ENCODE measurements around the gene HMCN1. TPM values are rescaled to one million over a fixed set of nuclear protein-coding genes. Genes with fewer than 3 reads are reported as not detected.
"Not testable (repeated sequence)": the region's sequence is repeated elsewhere in the genome, so short reads cannot be mapped to it uniquely, and the experiment has no call there.

The HMCN1 gene
- polyA plus RNA-seq, 4 donors: 49.0 to 58.8 (median 51.4) TPM

DNA sequence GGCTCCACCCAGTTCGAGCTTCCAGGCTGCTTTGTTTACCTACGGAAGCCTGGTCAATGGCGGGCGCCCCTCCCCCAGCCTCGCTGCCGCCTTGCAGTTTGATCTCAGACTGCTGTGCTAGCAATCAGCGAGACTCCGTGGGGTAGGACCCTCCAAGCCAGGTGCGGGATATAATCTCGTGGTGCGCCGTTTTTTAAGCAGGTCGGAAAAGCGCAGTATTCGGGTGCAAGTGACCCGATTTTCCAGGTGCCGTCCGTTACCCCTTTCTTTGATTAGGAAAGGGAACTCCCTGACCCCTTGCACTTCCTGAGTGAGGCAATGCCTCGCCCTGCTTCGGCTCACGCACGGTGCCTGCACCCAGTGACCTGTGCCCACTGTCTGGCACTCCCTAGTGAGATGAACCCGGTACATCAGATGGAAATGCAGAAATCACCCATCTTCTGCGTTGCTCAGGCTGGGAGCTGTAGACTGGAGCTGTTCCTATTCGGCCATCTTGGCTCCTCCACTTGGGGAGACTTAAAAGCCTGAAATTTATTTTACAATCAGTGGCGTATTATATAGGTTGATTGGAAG is 158.7 kb downstream of the HMCN1 start:
- not testable (repeated sequence) for DNase-seq (ENCODE audit: low read depth in 4 of 4, low spot score in 2 of 4)

DNA sequence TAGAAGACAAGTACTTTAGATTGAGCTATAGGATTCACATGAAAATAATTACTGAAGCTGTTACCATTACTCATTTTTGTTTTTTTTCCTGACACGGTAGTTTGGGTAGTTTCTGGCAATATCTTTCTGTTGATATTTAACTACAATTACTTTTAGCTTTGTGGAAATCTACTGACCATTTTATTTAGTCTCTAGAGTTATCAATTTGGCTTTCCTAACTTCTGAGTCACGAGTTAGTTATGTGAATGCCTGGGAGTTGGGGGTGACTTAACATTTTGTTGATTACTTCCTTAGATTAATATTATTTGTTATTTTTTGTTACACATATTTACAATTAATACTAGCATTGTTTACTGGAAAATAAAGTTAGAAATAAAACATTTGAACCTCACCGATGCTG is 160.6 kb downstream of the HMCN1 start:
- no peak for DNase-seq (ENCODE audit: low read depth in 4 of 4, low spot score in 2 of 4)

DNA sequence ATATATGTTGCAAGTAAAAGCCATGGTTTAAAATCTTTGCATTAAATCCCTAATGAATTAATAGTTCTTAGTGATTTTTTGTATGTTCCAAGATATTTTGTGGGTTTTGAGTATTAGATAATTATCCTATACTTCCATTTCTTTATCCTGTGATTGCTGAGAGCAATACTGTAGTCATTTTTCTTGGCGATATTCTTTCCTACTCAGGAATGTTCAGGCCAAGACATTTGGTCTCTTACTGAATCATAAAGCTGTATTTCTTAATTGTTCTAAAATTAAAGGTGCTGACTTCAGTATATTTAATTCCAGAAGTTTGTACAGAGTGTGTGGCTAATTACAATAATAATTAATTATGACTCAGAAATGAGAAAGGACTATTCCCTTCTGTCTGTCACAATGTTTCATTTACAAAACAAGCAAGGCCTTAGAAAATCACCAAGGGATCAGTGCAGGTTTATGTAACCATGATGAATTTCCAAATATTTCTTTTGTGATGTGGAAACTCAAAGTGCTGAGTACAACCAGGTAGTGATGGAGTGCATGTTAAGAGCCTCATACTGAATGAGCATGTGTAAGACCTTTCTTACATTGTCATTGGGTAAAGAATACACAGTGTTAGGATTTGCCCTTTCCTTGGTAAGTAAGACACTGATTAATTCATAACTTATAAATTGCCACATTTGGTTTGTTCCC is 161.2 kb downstream of the HMCN1 start:
- no peak for DNase-seq (ENCODE audit: low read depth in 4 of 4, low spot score in 2 of 4)

DNA sequence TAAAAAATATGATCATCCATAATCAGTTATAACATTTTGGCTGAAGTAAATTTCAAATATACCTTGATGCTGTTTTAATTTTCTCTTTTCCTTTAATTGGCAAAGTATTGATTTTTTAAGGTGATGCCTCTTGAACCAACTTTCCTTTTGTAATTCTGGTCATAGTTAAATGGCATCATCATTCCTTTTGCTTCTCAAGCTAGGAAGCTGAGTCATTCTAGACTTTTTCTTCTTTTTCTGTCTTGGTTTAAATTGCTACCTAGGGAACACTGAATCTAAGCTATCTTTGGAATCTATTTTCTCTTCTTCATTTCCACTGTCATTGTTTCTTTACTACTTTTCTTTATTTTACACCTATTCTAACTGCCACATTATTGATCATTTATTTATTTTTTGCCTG is 162.7 kb downstream of the HMCN1 start:
- DNase-seq (ENCODE audit: low read depth in 4 of 4, low spot score in 2 of 4): no peak

DNA sequence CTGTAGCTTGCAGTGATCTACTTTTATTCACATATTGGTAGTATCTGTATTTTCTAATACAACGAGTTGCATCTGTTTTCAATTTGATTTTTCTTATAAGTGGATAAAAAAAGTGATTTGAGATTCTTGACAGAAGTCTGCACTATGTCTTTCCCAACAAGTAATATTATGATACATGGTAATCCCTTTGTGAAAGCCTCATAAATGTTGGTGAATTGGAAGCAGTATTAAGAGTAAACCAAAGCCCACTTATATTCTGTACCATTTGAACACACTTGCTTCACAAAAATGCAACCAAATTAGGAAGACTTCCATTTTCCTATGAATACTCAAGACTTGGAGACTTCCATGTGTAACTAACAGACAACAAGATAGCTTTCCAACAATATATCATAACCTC is 172.0 kb downstream of the HMCN1 start:
- no peak for DNase-seq (ENCODE audit: low read depth in 4 of 4, low spot score in 2 of 4)

DNA sequence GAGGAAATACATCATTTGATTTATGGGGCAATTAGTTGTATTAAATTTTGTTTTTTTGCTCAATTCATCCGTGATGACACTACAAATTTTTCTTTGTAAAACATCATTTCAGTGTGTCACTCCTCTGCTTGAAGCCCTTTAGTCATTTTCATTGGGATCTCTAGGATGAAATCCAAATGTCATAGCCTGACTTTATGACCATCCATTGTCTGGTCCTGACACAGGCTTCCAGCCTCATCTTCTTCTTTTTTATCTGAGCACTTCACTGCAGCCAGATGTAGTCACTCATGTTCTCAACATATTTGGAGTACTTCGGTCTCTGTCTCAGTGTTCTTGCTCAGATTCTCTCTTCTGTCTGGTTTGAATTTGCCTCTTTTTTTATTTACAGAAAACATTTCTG is 173.1 kb downstream of the HMCN1 start:
- DNase-seq (ENCODE audit: low read depth in 4 of 4, low spot score in 2 of 4): peak in 3 of 4 donors; percentile 27 to 37 (median 31)

DNA sequence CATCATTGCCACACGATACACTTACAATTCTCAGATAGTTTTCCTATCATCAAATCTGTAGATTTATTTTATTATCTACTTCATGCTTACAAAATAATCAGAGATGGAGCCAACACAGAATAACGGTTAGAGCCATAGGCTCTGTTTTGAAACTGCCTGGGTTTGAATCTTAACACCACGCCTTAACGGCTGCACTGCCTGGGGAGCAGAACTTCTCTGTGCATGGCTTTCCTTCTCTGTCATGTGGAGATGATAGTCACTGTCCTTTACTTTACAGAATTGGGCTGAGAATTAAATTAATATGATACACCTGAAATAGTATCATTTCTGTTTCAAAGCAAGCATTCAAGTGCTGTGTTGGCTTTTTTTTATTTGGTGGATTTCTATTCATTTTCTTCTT is 177.8 kb downstream of the HMCN1 start:
- no peak for DNase-seq (ENCODE audit: low read depth in 4 of 4, low spot score in 2 of 4)

DNA sequence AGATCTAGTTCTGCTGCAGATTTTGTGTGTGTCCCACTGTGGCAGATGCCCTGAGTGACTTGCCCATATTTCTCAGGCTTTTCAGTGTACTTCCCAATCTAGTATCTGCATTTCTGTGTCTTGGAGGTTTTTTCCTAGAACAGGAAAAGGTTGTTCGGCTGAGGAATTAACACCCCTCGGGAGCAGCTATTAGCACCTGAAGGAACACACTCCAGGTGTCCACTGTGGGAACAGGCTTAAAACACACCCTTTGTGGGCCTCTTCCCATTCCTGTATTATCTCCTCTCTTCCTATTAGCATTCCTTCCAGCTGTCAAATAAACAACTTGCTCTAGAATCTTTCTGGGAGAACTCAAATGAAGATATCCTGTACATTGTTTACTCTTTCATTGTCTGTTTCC is 178.3 kb downstream of the HMCN1 start:
- DNase-seq (ENCODE audit: low read depth in 4 of 4, low spot score in 2 of 4): no peak

DNA sequence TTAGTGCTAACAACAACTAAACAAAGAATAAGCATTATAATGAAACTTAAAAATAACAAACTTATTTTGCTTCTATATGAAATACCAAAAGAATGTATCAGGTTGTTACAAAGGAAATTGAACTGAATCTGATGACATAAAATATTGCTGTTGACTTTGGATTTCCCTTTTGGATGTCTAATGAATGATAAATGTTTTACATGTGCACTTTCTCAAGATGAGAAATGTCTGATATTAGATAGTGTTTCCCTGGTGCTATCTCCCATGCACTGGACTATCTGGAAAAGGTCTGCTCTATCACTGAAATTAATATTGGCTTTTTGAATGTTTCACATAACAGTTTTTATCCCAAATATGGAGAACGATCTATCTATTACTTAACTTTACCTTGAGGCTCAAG is 179.9 kb downstream of the HMCN1 start:
- DNase-seq (ENCODE audit: low read depth in 4 of 4, low spot score in 2 of 4): no peak

DNA sequence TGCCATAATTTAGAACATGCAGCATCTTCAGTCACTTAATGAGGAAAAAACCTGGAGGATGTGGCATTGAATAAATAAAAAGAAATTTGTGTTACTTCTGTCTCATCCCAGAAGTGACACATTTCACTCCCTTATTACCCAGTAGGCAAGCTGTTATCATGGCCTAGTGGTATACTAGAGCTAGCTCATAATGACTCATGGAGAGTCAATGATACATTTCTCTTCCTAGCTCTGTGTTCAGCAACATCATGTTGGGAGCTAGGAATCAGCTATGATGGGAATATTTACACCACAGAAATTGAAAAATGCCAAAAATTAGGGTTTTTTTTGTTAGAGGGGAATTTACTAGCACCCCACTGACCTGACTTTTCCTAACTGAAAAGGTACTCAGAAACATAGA is 182.7 kb downstream of the HMCN1 start:
- DNase-seq (ENCODE audit: low read depth in 4 of 4, low spot score in 2 of 4): no peak

DNA sequence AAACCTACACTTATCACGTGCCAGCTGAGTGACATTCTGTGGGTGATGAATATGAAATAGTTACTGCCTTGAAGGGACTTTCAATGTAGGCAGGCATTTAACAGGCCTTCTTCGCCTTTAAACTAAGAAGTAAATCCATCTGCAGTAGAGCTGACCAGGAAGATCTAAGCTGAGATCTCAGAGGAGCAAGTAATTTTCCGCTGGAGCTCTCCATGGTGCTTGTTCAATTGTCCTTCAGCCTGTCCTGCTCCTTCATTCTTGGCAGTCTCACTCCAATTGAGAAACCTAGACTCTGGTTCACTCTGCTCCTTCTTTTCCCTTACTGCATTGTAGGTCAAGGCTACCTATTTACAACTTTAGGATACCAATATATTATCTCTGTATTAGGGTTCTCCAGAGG is 183.5 kb downstream of the HMCN1 start:
- DNase-seq (ENCODE audit: low read depth in 4 of 4, low spot score in 2 of 4): no peak

DNA sequence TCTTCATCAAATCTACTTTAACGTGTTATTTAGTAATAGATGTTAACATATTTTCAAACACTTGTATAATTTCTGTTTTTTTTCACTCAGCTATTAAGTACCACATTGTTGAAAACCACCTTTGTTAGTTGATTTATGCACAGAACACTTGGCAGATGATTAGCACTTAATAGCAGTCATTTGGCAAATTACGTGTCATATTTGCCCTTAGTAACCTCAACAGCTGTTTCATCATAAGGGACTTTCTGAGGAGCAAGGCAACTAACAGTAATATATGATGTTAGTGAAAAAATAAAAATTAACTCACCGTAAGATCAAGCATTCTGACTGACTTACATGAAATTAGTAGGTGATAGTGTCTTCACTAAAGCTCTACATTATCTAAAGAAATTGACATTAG is 186.4 kb downstream of the HMCN1 start:
- DNase-seq (ENCODE audit: low read depth in 4 of 4, low spot score in 2 of 4): no peak

DNA sequence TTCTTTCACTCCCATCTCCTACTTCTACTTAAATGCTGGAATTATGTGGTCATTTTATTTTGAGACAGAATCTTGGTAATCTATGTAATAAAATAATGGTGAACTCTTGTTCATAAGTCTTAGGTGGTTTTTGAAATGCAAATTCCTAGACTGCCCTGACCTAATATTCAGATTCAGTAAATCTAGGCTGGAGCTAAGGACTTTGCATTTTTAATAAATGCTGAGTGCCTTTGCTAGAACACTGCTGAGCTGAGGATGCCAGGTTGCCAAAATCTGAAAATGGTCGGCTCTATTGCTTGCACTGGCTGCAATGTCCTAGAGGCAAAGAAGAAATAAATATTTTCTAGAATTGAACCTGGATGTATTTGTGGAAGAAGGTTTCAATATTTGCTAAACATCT is 187.4 kb downstream of the HMCN1 start:
- DNase-seq (ENCODE audit: low read depth in 4 of 4, low spot score in 2 of 4): no peak

DNA sequence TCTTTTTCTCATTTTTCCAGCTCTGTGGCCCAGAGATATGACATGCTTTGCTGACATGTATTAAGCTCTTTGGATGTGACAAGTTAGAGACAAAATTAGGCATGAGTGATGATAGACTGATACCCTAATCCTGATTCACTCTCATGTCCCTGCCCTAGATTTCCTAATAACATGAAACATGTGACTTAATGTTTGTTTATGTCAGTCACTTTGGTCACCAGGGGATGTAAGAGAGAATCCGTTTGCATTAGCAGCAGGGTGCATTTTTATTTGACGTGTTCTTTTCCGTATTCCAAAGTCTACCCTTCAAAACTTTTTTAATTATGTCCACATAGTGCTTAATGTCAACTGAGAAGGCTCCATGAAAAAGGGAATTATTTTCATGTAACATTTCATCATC is 192.4 kb downstream of the HMCN1 start:
- no peak for DNase-seq (ENCODE audit: low read depth in 4 of 4, low spot score in 2 of 4)

DNA sequence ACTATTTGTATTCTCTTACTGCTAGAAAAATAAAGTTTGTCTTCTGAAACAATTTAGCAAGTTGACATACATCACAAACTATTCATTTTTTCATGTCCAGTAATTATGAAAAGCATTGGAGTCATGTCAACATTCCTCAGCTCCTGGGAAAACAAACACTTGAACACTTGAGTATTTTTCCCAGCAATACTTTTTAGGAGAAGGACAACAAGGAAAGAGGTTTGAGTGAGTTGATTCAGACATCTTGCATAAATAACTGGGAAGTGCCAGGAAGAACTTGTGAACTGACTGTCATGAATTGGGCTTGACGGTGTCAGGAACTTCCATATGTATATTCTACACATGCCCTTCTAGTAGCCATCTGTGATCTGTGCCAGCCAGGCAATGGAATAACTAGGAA is 195.6 kb downstream of the HMCN1 start:
- DNase-seq (ENCODE audit: low read depth in 4 of 4, low spot score in 2 of 4): no peak

DNA sequence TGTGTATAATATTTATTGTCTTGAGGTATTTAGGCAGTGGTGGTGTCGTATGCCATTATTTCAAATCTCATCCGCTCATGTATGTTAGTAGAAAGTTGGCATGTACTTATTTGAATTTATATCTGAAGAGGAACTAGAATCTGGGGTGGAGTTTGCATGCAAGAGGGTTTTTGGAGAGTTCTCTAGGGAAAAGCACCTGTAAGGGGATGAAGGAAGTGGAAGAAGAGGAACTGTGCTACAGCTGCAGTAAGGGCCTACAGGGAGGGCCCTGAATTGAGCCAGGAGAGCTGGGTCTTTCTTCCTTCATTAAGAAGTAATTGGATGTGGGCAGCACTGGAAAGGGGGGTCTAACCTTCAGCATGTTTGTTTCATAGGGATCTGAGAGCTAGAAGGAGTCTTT is 197.2 kb downstream of the HMCN1 start:
- DNase-seq (ENCODE audit: low read depth in 4 of 4, low spot score in 2 of 4): no peak

DNA sequence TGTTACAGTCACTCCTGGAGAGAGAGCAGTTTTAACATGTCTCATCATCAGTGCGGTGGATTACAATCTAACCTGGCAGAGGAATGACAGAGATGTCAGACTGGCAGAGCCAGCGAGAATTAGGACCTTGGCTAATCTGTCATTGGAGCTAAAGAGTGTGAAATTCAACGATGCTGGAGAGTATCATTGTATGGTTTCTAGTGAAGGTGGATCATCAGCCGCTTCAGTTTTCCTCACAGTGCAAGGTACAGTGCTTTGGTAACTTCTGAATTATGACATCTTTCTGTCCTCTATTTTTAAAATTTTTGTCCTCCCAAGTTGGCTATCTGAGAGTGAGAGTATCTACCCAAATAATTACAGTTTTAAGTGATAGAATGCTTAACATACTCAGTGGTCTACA is 199.4 kb downstream of the HMCN1 start:
- no peak for DNase-seq (ENCODE audit: low read depth in 4 of 4, low spot score in 2 of 4)

DNA sequence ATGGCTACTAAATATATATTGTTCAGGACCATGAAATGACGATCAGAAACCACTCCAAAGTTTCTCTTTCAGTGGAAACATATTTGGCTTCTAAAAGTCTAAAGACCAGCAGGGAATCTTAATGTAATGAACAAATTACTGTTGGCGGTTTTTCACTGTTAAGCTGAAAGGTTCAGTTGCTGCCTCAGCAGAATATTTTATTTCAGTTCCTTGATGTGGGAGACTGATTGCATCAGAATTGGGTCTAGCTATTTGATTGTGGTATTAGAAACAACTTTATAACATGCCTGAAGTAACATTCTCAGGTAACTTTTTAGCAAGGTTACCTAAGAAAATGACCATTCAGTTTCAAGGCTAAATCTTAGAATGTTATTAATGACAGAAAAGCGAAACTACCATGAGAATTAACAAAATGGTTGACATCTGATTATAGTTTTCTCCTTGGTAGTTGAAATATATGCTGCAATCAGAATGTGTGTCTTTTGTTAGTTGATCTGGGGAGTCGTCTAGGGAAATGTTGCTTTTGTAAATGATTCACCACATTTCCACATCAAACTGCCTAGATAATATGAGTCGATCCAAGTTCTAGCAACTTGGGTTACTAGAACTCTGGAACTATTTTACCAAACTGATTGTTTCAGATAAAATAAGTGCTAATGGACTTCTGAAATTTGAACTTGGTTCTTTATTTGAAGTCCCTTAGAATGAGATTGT is 200.4 kb downstream of the HMCN1 start:
- peak in 2 of 4 donors; percentile 4 to 18 for DNase-seq (ENCODE audit: low read depth in 4 of 4, low spot score in 2 of 4)

DNA sequence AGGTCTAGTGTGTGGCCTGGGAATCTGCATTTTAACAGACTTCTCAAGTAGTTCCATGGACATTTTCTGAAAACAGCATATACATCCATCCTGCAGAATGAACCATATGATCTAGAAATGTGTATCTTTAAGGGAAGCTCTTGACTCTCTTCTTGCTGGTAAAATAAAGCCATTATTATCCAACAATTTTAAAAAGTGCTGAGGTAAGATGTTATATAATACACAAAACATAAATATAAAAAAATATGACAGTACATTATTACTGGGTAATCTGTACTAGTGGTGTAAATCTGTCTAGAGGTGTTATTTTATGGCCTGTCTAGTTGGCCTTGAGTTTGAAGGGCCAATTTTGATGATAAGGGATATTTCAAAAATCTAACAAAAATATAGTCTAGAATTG is 201.2 kb downstream of the HMCN1 start:
- DNase-seq (ENCODE audit: low read depth in 4 of 4, low spot score in 2 of 4): no peak

DNA sequence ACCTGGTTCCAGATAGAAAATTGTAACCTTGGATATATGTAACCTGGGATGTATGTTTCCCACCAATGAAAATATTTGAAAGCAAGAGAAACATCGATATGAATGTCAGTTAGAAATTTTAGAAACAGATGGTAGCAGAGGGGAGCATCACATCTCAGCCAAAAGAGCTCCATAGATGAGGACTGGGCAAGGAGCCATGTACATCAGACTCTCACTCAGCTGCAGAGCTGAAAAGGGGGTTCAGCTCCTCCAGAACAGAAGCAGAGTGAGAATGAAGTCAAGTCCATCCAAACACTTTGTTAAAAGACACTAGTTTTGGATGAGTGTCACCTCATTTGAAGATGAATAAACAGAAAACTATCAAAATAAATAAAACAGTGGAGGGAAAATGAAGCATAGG is 202.4 kb downstream of the HMCN1 start:
- DNase-seq (ENCODE audit: low read depth in 4 of 4, low spot score in 2 of 4): no peak

DNA sequence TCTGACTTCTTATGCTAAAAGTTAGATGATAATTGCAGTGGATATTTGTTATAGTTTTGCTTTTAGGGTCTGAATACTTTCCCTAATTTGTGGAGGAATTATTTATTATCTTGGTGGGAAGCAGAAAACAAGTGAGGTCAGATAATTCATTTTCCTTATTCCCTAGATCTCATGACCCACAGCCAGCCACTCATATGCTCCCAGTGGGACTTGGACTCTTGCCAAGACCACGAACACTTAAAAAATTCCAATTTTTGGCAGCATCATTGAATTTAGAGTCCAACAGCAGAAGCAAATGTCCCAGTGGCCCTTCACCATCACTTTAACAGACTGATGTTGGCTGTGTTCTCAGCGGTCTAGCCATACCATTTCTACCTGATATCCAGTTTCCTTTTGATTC is 204.2 kb downstream of the HMCN1 start:
- DNase-seq (ENCODE audit: low read depth in 4 of 4, low spot score in 2 of 4): no peak

DNA sequence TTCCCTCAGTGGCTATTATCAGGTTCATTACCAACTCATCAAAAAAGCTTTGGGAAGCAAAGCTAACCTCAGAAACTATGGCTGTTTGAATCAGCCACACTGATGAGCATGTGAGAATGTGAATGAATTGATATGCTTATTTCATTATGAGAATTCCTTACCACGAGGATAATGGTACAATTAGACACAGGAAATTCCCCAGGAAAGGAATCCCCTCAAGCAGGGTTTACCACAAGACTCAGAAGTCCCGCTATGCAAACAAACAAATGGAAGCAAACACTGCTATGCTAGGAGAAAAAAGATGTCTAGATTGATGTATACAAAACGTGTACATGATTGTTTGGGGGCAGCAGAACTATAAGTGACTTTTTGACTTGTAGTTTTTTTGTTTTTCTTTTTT is 205.0 kb downstream of the HMCN1 start:
- DNase-seq (ENCODE audit: low read depth in 4 of 4, low spot score in 2 of 4): no peak
